SK-N-SH (cell line): Measurements from ENCODE around the gene FRMD4B. TPM values are rescaled to one million over a fixed set of nuclear protein-coding genes. Genes with fewer than 3 reads are reported as not detected.

Experiments
- CTCF ChIA-PET: fragments of 300-600, 350-600 bp; formaldehyde crosslinking; extraction: SDS; loops from one replicate; lab custom pipeline; 2021; lab: Yijun Ruan, JAX
- POLR2A ChIA-PET: fragments of 350-600 bp; sonication (Branson Sonifier 250); formaldehyde crosslinking; extraction: SDS; loops from one replicate; lab custom pipeline; 2020; ENCODE audit warnings: antibody characterized with exemption, inconsistent platforms; lab: Yijun Ruan, JAX
- DNase-seq: peaks from one replicate; pipeline ENCODE4 v3.0.0; 2012
- H2AFZ ChIP-seq: fragments of 200-600 bp; sonication (generic); 2 replicates; pipeline ENCODE4 v1.8.1; 2016; ENCODE audit warnings: antibody characterized with exemption, mild to moderate bottlenecking, low read depth
- H3F3A ChIP-seq: fragments of 200-600 bp; sonication (generic); replicated peaks from 2 replicates; pipeline ENCODE3; 2016; ENCODE audit warnings: antibody characterized with exemption, mild to moderate bottlenecking; ENCODE audit not compliant: insufficient read depth
- H3K27ac ChIP-seq, 2 experiments: fragments of 200-500 bp in 1 of 2; fragments of 200-600 bp in 1 of 2; sonication (Bioruptor generic) in 1 of 2; sonication (generic), shearing (Covaris generic) in 1 of 2; 2 replicates each; pipeline versions ENCODE4 v1.5.1 to v1.6.1; 2014 to 2016; ENCODE audit warnings: low read depth in 2 of 2, inconsistent platforms in 1 of 2, low read length in 1 of 2, mild to moderate bottlenecking in 1 of 2, mixed read lengths in 1 of 2
- H3K27me3 ChIP-seq: fragments of 200-600 bp; sonication (generic), shearing (Covaris generic); 2 replicates; pipeline ENCODE4 v1.6.1; 2016; ENCODE audit warnings: mixed run types; ENCODE audit not compliant: insufficient read depth
- H3K36me3 ChIP-seq, 2 experiments: fragments of 200-500 bp in 1 of 2; fragments of 200-600 bp in 1 of 2; sonication (Bioruptor generic) in 1 of 2; sonication (generic) in 1 of 2; replicated peaks in 1 of 2; 2 replicates each; pipeline versions ENCODE3 to v1.5.1; 2014 to 2016; ENCODE audit warnings: low read length in 1 of 2, mild to moderate bottlenecking in 1 of 2; ENCODE audit not compliant: insufficient read depth in 2 of 2, control insufficient read depth in 1 of 2
- H3K4me1 ChIP-seq, 2 experiments: fragments of 200-500 bp in 1 of 2; fragments of 200-600 bp in 1 of 2; sonication (Bioruptor generic) in 1 of 2; sonication (generic), shearing (Covaris generic) in 1 of 2; 2 replicates each; pipeline versions ENCODE4 v1.5.1 to v1.6.1; 2014 to 2016; ENCODE audit warnings: low read depth in 1 of 2, low read length in 1 of 2, mixed run types in 1 of 2; ENCODE audit not compliant: insufficient read depth in 2 of 2, control insufficient read depth in 1 of 2
- H3K4me2 ChIP-seq: fragments of 200-600 bp; sonication (generic), shearing (Covaris generic); 2 replicates; pipeline ENCODE4 v1.6.1; 2017; ENCODE audit warnings: mixed run types
- H3K4me3 ChIP-seq, 2 experiments: fragments of 200-500 bp in 1 of 2; fragments of 200-600 bp in 1 of 2; sonication (Bioruptor generic) in 1 of 2; sonication (generic), shearing (Covaris generic) in 1 of 2; 2 replicates each; pipeline versions ENCODE4 v1.5.1 to v1.8.1; 2014 to 2016; ENCODE audit warnings: low read depth in 2 of 2, inconsistent platforms in 1 of 2, low read length in 1 of 2, mild to moderate bottlenecking in 1 of 2, mixed read lengths in 1 of 2, moderate library complexity in 1 of 2
- H3K79me2 ChIP-seq: fragments of 200-600 bp; sonication (generic); 2 replicates; pipeline ENCODE4 v1.8.1; 2017; ENCODE audit warnings: mild to moderate bottlenecking; ENCODE audit not compliant: insufficient read depth
- H3K9ac ChIP-seq: fragments of 200-600 bp; sonication (generic); 2 replicates; pipeline ENCODE4 v1.6.1; 2017; ENCODE audit warnings: mixed run types
- H3K9me2 ChIP-seq: fragments of 200-600 bp; sonication (generic); 2 replicates; pipeline ENCODE4 v1.6.1; 2017; ENCODE audit warnings: mixed run types
- H3K9me3 ChIP-seq: fragments of 200-600 bp; sonication (generic); 2 replicates; pipeline ENCODE4 v1.6.1; 2017; ENCODE audit warnings: mixed run types, mild to moderate bottlenecking, moderate library complexity
- H4K20me1 ChIP-seq: fragments of 200-600 bp; sonication (generic); 2 replicates; pipeline ENCODE4 v1.6.1; 2017; ENCODE audit warnings: mild to moderate bottlenecking, mixed run types; ENCODE audit not compliant: insufficient read depth
- CHD2 ChIP-seq: fragments of 150-350 bp; IDR thresholded peaks from 2 replicates; pipeline ENCODE4 v1.6.1; 2018; ENCODE audit warnings: low read length; ENCODE audit not compliant: partially characterized antibody
- EP300 ChIP-seq, 2 experiments: IDR thresholded peaks; 2 replicates each; pipeline versions ENCODE4 v1.4.0 to v1.6.1; 2012; ENCODE audit warnings: borderline replicate concordance in 1 of 2, low read depth in 1 of 2, low read length in 1 of 2
- FOSL2 ChIP-seq: IDR thresholded peaks from 2 replicates; pipeline ENCODE4 v1.4.0; 2012; ENCODE audit warnings: low read depth, mild to moderate bottlenecking, moderate library complexity, borderline replicate concordance
- FOXJ3 ChIP-seq: sonication (generic); formaldehyde crosslinking; IDR thresholded peaks from 2 replicates; pipeline ENCODE4 v1.5.1; 2020; ENCODE audit warnings: mild to moderate bottlenecking, missing genetic modification reagents
- FOXM1 ChIP-seq: IDR thresholded peaks from 2 replicates; pipeline ENCODE4 v1.4.0; 2012; ENCODE audit warnings: low read depth, mild to moderate bottlenecking
- MXI1 ChIP-seq: IDR thresholded peaks from 2 replicates; pipeline ENCODE4 v1.6.1; 2012; ENCODE audit warnings: mild to moderate bottlenecking, low read depth, low read length, improper control_type of control experiment
- POLR2AphosphoS5 ChIP-seq: IDR thresholded peaks from 2 replicates; pipeline ENCODE4 v1.6.1; 2012; ENCODE audit warnings: low read depth, low read length
- RCOR1 ChIP-seq: fragments of 150-350 bp; IDR thresholded peaks from 2 replicates; pipeline ENCODE4 v1.6.1; 2017; ENCODE audit warnings: antibody characterized with exemption, low read length
- RXRA ChIP-seq: IDR thresholded peaks from 2 replicates; pipeline ENCODE4 v1.4.0; 2012; ENCODE audit warnings: low read depth, mild to moderate bottlenecking, borderline replicate concordance
- SMC3 ChIP-seq: IDR thresholded peaks from 2 replicates; pipeline ENCODE4 v1.6.1; 2012; ENCODE audit warnings: low read depth, low read length, improper control_type of control experiment
- TAF1 ChIP-seq: IDR thresholded peaks from 2 replicates; pipeline ENCODE4 v1.6.1; 2012; ENCODE audit warnings: low read depth, mild to moderate bottlenecking, low read length, moderate library complexity, borderline replicate concordance
- TCF12 ChIP-seq: IDR thresholded peaks from 2 replicates; pipeline ENCODE4 v1.4.0; 2012
- WGBS: methylation state at CpG from one replicate; pipeline ENCODE4 v1.1.6; 2017; ENCODE audit warnings: low lambda C conversion rate; 5-methylcytosine and 5-hydroxymethylcytosine counted together
- polyA plus RNA-seq, 3 experiments: library from polyadenylated mRNA; depleted of rRNA; stranded (reverse); fragments of >200 nt; gene quantifications; 2 replicates each; pipeline ENCODE4 v1.2.3, GENCODE V29; 2012
- TF ChIP-seq, protein P1 (sequence below): IDR thresholded peaks from 2 replicates; pipeline ENCODE4 v1.4.0; 2012; ENCODE audit warnings: low read depth
- TF ChIP-seq, protein P2 (sequence below): IDR thresholded peaks from 2 replicates; pipeline ENCODE4; 2012
- TF ChIP-seq, protein P3 (sequence below): fragments of 200-600 bp; sonication (generic); IDR thresholded peaks from 2 replicates; pipeline ENCODE4 v1.6.1; 2017; ENCODE audit warnings: antibody characterized with exemption, mild to moderate bottlenecking, moderate library complexity
- TF ChIP-seq, protein P4 (sequence below): fragments of 150-350 bp; IDR thresholded peaks from 2 replicates; pipeline ENCODE4 v1.6.1; 2017; ENCODE audit warnings: antibody characterized with exemption, low read length, low read depth, borderline replicate concordance
- TF ChIP-seq, protein P5 (sequence below): fragments of 150-350 bp; IDR thresholded peaks from 2 replicates; pipeline ENCODE4 v1.6.1; 2016; ENCODE audit warnings: mild to moderate bottlenecking, low read depth, low read length

Gene FRMD4B
- 0.53 and 0.91 TPM in 2 replicates for polyA plus RNA-seq (2012; rRNA removed)
- 0.50 and 0.60 TPM in 2 replicates for polyA plus RNA-seq (2012; cell fraction: cytosol; rRNA removed)
- 0.82 and 0.85 TPM in 2 replicates for polyA plus RNA-seq (2012; cell fraction: nucleus; rRNA removed)

DNA sequence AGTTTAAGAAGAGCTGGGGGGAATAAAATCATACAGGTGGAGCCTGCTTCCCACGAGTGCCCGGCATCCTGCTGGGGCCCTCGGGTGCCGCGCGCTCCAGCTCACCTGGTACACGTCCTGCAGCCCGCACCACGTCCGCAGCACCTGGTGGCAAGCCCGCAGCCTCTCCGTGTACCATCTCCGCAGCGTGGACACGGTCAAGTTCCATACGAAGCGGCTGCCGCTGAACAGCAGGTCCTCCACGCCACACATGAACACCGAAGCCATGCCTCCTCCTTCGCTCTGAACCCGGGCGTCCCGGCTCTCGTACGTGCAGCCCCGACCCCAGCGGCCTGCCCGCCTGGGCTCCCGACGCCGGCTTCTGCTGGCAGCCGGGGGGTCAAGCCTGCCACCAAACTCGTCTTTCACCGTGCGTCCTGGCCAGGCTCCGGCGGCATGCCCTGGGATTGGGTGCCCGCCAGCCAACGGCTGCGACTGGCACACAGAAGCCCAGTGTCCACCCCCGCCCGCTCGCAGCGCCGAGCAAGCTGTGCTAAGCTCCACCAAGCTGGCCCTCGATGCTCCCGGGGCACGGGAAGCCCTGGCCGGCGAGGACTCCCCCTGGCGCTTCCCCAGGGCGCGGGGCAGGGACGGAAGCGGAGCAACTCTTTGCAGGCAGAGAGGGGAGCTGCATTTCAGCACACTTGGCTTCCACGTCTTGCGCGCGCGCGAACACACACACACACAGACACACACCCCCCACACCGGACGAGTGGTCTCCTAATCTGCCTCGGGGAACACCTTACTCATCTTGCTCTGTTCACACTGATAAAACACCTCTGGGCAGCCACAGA, at the start of gene FRMD4B:
Gene FRMD4B, minus strand, starts transcription at position 366 of the 833 bp plus-strand sequence. Its CDS starts 99 bp downstream, at position 267.
- no peaks in the 10 kb centered on the region for H3K9me3 ChIP-seq
- H3K36me3 ChIP-seq, result no peaks in the 10 kb centered on the region
- 5% methylated on average over 45 of the region's 65 CpGs for whole genome bisulfite sequencing
- peak within 1 kb of the TSS; percentile 91 for H3K4me2 ChIP-seq
- no peaks in the 10 kb centered on the region for H4K20me1 ChIP-seq
- peak within 1 kb of the TSS; percentile 58 to 65 for H3K4me3 ChIP-seq
- no peaks in the 10 kb centered on the region for H3K27me3 ChIP-seq
- H3F3A ChIP-seq, result peaks cover 19% of the 10 kb centered on the region
- peak within 1 kb of the TSS; percentile 90 for H2AFZ ChIP-seq
- peak; percentile 87 for DNase-seq
- H3K9ac ChIP-seq, result peak within 1 kb of the TSS; percentile 59
- ChIA-PET CTCF (interaction anchor here (0.6 to 4.0 kb wide), 17 partner anchors 9 to 241 kb away, joined by 3 to 22 read pairs (median 5); no protein-coding TSS in a partner anchor), POLR2A (no interaction called here)
- peaks cover 22% of the 10 kb centered on the region for H3K79me2 ChIP-seq
- no peaks in the 10 kb centered on the region for H3K9me2 ChIP-seq
- H3K27ac ChIP-seq, result peak within 1 kb of the TSS in 1 of 2 experiments; percentile 24; a peak in 1 of 4 replicates
- TF ChIP-seq SMC3 (no peak), RXRA (no peak), POLR2AphosphoS5 (no peak), FOXJ3 (CRISPR knock-in tag) (peak; percentile 48; the same call in 1 of the 2 replicates), TAF1 (no peak), MXI1 (peak; percentile 40), EP300 (IDR thresholded peaks at IDR 0.05; ENCODE audit: borderline replicate concordance in 1 of 2, low read depth in 1 of 2, low read length in 1 of 2) (no peak)
- TF ChIP-seq, protein P1, sequence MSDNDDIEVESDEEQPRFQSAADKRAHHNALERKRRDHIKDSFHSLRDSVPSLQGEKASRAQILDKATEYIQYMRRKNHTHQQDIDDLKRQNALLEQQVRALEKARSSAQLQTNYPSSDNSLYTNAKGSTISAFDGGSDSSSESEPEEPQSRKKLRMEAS, result 0 out of 2 replicates have a peak, but pooled peaks have one; percentile 16
- TF ChIP-seq, protein P2, sequence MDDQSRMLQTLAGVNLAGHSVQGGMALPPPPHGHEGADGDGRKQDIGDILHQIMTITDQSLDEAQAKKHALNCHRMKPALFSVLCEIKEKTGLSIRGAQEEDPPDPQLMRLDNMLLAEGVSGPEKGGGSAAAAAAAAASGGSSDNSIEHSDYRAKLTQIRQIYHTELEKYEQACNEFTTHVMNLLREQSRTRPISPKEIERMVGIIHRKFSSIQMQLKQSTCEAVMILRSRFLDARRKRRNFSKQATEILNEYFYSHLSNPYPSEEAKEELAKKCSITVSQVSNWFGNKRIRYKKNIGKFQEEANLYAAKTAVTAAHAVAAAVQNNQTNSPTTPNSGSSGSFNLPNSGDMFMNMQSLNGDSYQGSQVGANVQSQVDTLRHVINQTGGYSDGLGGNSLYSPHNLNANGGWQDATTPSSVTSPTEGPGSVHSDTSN, result no peak
- TF ChIP-seq, protein P3, sequence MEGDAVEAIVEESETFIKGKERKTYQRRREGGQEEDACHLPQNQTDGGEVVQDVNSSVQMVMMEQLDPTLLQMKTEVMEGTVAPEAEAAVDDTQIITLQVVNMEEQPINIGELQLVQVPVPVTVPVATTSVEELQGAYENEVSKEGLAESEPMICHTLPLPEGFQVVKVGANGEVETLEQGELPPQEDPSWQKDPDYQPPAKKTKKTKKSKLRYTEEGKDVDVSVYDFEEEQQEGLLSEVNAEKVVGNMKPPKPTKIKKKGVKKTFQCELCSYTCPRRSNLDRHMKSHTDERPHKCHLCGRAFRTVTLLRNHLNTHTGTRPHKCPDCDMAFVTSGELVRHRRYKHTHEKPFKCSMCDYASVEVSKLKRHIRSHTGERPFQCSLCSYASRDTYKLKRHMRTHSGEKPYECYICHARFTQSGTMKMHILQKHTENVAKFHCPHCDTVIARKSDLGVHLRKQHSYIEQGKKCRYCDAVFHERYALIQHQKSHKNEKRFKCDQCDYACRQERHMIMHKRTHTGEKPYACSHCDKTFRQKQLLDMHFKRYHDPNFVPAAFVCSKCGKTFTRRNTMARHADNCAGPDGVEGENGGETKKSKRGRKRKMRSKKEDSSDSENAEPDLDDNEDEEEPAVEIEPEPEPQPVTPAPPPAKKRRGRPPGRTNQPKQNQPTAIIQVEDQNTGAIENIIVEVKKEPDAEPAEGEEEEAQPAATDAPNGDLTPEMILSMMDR, result peak; percentile 45
- H3K4me1 ChIP-seq, result peaks cover 0 to 12% of the 10 kb centered on the region in 2 experiments; a peak in 1 of 4 replicates

DNA sequence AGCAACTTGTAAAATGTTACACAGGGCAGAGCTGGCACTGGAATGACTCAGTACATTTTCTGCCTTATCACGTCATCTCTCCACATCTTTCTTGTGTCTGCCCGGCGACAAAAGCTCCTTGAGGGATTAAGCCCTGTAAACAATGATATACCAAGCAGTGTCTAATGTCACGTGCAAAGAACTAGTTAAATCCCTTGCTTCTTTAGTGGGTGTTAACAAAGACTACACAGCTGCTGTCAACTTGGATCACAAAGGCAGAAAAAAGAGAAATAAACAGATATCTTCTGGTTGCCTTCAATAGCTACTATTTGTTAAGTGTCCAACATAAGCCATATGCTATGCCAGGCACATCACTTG, 48.1 kb upstream of the FRMD4B start:
- POLR2A ChIA-PET, result interaction anchor here (1.0 kb wide), 1 partner anchor 18 kb away, joined by 3 read pairs; no protein-coding TSS in a partner anchor
- H3K4me1 ChIP-seq, result peaks cover 7 to 12% of the 10 kb centered on the region in 2 experiments; a peak in 3 of 4 replicates
- H3K4me2 ChIP-seq, result peak overlapping the region; percentile 16; the same call in 1 of the 2 replicates
- no peaks in the 10 kb centered on the region for H3K9me3 ChIP-seq
- no peaks in the 10 kb centered on the region for H3F3A ChIP-seq
- no peaks in the 10 kb centered on the region for H3K9me2 ChIP-seq
- H3K79me2 ChIP-seq, result no peaks in the 10 kb centered on the region
- no peak overlapping the region for H3K4me3 ChIP-seq
- no peaks in the 10 kb centered on the region for H3K27me3 ChIP-seq
- 27% methylated on average over 4 of the region's 4 CpGs for WGBS
- H4K20me1 ChIP-seq, result no peaks in the 10 kb centered on the region
- no peak for DNase-seq
- no peak overlapping the region; a peak in 2 of 4 replicates for H3K27ac ChIP-seq
- H3K9ac ChIP-seq, result no peak overlapping the region
- CTCF ChIA-PET, result interaction anchor here (1.0 to 2.0 kb wide), 6 partner anchors 9 to 313 kb away, joined by 3 to 8 read pairs (median 5); no protein-coding TSS in a partner anchor
- peak overlapping the region; percentile 46; the same call in 1 of the 2 replicates for H2AFZ ChIP-seq
- no peaks in the 10 kb centered on the region for H3K36me3 ChIP-seq
- TF ChIP-seq SMC3, result no peak
- peak; percentile 48; the same call in 1 of the 2 replicates for TF ChIP-seq TCF12
- TF ChIP-seq, protein P4, sequence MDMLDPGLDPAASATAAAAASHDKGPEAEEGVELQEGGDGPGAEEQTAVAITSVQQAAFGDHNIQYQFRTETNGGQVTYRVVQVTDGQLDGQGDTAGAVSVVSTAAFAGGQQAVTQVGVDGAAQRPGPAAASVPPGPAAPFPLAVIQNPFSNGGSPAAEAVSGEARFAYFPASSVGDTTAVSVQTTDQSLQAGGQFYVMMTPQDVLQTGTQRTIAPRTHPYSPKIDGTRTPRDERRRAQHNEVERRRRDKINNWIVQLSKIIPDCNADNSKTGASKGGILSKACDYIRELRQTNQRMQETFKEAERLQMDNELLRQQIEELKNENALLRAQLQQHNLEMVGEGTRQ, result no peak
- TF ChIP-seq RCOR1, result no peak
- no peak for TF ChIP-seq CHD2
- peak; percentile 15; the same call in 1 of the 2 replicates for TF ChIP-seq FOSL2
- no peak for TF ChIP-seq FOXM1
- TF ChIP-seq, protein P1, result 0 out of 2 replicates have a peak, but pooled peaks have one; percentile 10
- TF ChIP-seq, protein P5, sequence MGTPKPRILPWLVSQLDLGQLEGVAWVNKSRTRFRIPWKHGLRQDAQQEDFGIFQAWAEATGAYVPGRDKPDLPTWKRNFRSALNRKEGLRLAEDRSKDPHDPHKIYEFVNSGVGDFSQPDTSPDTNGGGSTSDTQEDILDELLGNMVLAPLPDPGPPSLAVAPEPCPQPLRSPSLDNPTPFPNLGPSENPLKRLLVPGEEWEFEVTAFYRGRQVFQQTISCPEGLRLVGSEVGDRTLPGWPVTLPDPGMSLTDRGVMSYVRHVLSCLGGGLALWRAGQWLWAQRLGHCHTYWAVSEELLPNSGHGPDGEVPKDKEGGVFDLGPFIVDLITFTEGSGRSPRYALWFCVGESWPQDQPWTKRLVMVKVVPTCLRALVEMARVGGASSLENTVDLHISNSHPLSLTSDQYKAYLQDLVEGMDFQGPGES, result no peak
- no peak for TF ChIP-seq POLR2AphosphoS5
- TF ChIP-seq, protein P2, result peak; percentile 26; the same call in 1 of the 2 replicates
